Tibial artery (tissue), 4 donors: Measurements from ENCODE around the gene NDC80.

Source experiments
- DNase-seq, 2 donors: peaks; one replicate each; pipeline ENCODE4 v3.0.0-alpha.2; 2019
- H3K27ac ChIP-seq, 2 donors: fragments of 200-600 bp; sonication (generic) in 1 of 2; 1 replicate in 1 of 2; 2 replicates in 1 of 2; pipeline ENCODE4 v1.5.1; 2018 to 2019; ENCODE audit warnings: mild to moderate bottlenecking in 1 of 2
- H3K27me3 ChIP-seq, 2 donors: fragments of 200-600 bp; sonication (generic) in 1 of 2; one replicate each; pipeline versions ENCODE4 v1.5.1 to v1.6.0; 2016 to 2019
- H3K36me3 ChIP-seq, 3 donors: fragments of 200-600 bp; sonication (generic) in 2 of 3; one replicate each; pipeline ENCODE4 v1.5.1; 2016 to 2019; ENCODE audit warnings: mild to moderate bottlenecking in 2 of 3
- H3K4me1 ChIP-seq, 4 donors: fragments of 200-600 bp; sonication (generic) in 2 of 4; 1 replicate in 3 of 4; 2 replicates in 1 of 4; pipeline ENCODE4 v1.5.1; 2016 to 2019
- H3K4me3 ChIP-seq, 2 donors: fragments of 200-600 bp; sonication (generic) in 1 of 2; 1 replicate in 1 of 2; 2 replicates in 1 of 2; pipeline ENCODE4 v1.5.1; 2018 to 2019; ENCODE audit warnings: mild to moderate bottlenecking in 2 of 2
- H3K9me3 ChIP-seq, 3 donors: fragments of 200-600 bp; sonication (generic) in 1 of 3; one replicate each; pipeline ENCODE4 v1.5.1; 2016 to 2019
- CTCF ChIP-seq, 2 experiments: fragments of 200-600 bp in 1 of 2; fragments of 450-650 bp in 1 of 2; IDR thresholded peaks; one replicate each; pipeline ENCODE4 v1.5.1; 2017 to 2019; ENCODE audit warnings: antibody characterized with exemption in 2 of 2, mild to moderate bottlenecking in 1 of 2, moderate library complexity in 1 of 2
- intact Hi-C: fragments of 100-400 bp; cut with DNase I; formaldehyde crosslinking; loops from one replicate; pipeline ENCODE4 v1.15.0; 2023; ENCODE audit warnings: low total_unique reads

The NDC80 gene

GRCh38 chr18:2642771-2643170, 71.4 kb downstream of the NDC80 start:
- no peak for TF ChIP-seq CTCF (IDR thresholded peaks at IDR 0.05)
- no peak overlapping the region for H3K27ac ChIP-seq

GRCh38 chr18:2644535-2644934, 73.2 kb downstream of the NDC80 start:
- no peak for DNase-seq
- Histone ChIP-seq H3K4me3 (no peak overlapping the region), H3K27ac (no peak overlapping the region), H3K9me3 (no peaks in the 10 kb centered on the region), H3K4me1 (no peaks in the 10 kb centered on the region), H3K36me3 (no peaks in the 10 kb centered on the region), H3K27me3 (peaks cover 0 to 2% of the 10 kb centered on the region in 2 donors)
- TF ChIP-seq CTCF (IDR thresholded peaks at IDR 0.05), result no peak
- intact Hi-C loops, result no loop called here

More at GRCh38 chr18:2642771-2643170, 71.4 kb downstream of the NDC80 start:
- H3K27me3 ChIP-seq, result no peaks in the 10 kb centered on the region
- intact Hi-C loops, result no loop called here
- no peak overlapping the region for H3K4me3 ChIP-seq
- H3K36me3 ChIP-seq, result no peaks in the 10 kb centered on the region
- H3K4me1 ChIP-seq, result no peaks in the 10 kb centered on the region
- no peak for DNase-seq
- no peaks in the 10 kb centered on the region for H3K9me3 ChIP-seq

- Histone ChIP-seq H3K27ac (no peak overlapping the region), H3K9me3 (no peaks in the 10 kb centered on the region), H3K4me1 (peaks cover 0 to 6% (median 1%) of the 10 kb centered on the region in 4 donors), H3K27me3 (peaks cover 0 to 5% of the 10 kb centered on the region in 2 donors), H3K36me3 (no peaks in the 10 kb centered on the region), H3K4me3 (no peak overlapping the region)
- DNase-seq, result no peak
- intact Hi-C loops, result loop anchor here (5.0 kb wide), 1 partner anchor 80 kb away; the partner anchor contains the start of genes METTL4 and NDC80
- no peak for TF ChIP-seq CTCF (IDR thresholded peaks at IDR 0.05)
These were observed 80.6 kb downstream of the NDC80 start for GRCh38 chr18:2651981-2652380.

GRCh38 chr18:2653467-2653866, 82.1 kb downstream of the NDC80 start:
- no peak for DNase-seq
- no peaks in the 10 kb centered on the region for H3K36me3 ChIP-seq
- H3K4me3 ChIP-seq, result no peak overlapping the region
- H3K27me3 ChIP-seq, result peaks cover 0 to 5% of the 10 kb centered on the region in 2 donors
- H3K27ac ChIP-seq, result no peak overlapping the region
- no peaks in the 10 kb centered on the region for H3K9me3 ChIP-seq
- peaks cover 0 to 18% (median 4%) of the 10 kb centered on the region in 4 donors for H3K4me1 ChIP-seq
- intact Hi-C loops, result loop anchor here (5.0 kb wide), 1 partner anchor 81 kb away; the partner anchor contains the start of genes METTL4 and NDC80
- no peak for TF ChIP-seq CTCF (IDR thresholded peaks at IDR 0.05)

- no peak for DNase-seq
- intact Hi-C loops, result loop anchor here (5.0 kb wide), 1 partner anchor 82 kb away; the partner anchor contains the start of genes METTL4 and NDC80
- peaks cover 0 to 5% of the 10 kb centered on the region in 2 donors for H3K27me3 ChIP-seq
These were observed 83.0 kb downstream of the NDC80 start for GRCh38 chr18:2654169-2654927.

More at GRCh38 chr18:2654169-2654927, 83.0 kb downstream of the NDC80 start:
- H3K4me1 ChIP-seq, result peaks cover 0 to 26% (median 12%) of the 10 kb centered on the region in 4 donors
- no peaks in the 10 kb centered on the region for H3K9me3 ChIP-seq
- peak overlapping the region; percentile 96 to 98 for H3K27ac ChIP-seq
- H3K36me3 ChIP-seq, result no peaks in the 10 kb centered on the region
- peak overlapping the region; percentile 83 to 94 for H3K4me3 ChIP-seq
- no peak for TF ChIP-seq CTCF (IDR thresholded peaks at IDR 0.05)
